DMS114 treated with DMSO at 0.1 percent for 48 hours (cell line): ENCODE data around the gene PTS.
"Not testable (repeated sequence)": the region's sequence is repeated elsewhere in the genome, so short reads cannot be mapped to it uniquely, and the experiment has no call there.

ENCODE experiments used
- DNase-seq: peaks from one replicate; lab custom pipeline; 2025; ENCODE audit not compliant: unreplicated experiment; lab: John Stamatoyannopoulos, UW

Gene PTS

GRCh38 chr11:112226062-112226830 lies at the start of gene PTS:
TSS of gene PTS (plus strand) at chr11:112226428. CDS start at chr11:112226444, 16 bp downstream.
- DNase-seq, result peak; percentile 42

DNA sequence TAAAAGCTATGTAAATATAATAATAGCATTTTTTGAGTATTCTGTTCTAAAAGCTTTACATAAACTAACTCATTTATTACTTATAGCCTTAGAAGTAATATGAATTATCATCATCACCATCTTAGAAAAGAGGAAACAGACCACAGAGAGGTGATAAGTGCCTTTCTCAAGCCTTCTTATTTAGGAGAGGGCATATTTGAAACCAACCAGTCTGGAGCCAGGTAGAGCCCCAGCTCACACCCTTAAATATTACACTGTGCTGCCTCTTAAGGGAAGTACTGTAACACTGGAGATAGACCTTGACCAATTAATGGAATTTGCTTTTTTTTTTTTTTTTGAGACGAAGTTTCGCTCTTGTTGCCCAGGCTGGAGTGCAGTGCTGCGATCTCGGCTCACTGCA lies 48.6 kb upstream of the PTS start:
- DNase-seq, result no peak

DNA sequence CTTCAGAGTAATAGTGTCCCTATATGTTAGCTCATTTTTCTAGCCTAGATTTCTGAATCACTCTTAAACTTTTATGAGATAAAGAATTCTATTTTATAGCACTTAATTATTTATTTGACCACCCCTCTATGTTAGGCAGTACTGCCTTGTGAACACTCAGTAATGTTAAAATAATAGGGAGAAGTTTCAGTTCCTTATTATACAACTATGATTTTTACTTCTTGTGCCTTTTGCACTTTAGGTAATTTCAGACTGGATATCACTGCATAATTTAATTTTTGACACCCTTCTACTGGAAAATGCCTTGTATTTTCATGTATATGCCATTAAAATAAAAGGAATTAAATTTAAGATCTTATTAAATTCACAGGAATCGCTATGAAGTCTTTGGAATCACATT lies 47.8 kb upstream of the PTS start:
- DNase-seq, result no peak

DNA sequence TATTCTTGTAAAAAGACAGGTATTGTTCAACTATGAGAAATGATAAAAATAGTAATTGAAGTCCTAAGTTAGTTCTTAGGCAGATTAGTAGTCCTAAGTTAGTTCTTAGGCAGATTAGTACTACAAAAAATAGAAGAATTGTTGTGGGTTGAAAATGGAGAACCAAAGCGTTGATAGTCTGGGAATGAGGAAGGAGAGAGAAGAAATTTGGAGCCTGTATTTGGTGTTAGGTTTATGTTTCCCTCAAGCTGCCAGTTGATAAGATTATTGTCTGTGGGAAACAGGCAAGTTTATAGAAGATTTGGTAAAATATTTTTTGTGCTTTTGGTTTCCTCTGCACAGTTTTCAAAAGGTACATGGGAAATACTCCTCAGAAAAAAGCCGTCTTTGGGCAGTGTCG lies 47.3 kb upstream of the PTS start:
- no peak for DNase-seq

- no peak for DNase-seq
Measured at GRCh38 chr11:112179601-112180000, 46.6 kb upstream of the PTS start.

DNA sequence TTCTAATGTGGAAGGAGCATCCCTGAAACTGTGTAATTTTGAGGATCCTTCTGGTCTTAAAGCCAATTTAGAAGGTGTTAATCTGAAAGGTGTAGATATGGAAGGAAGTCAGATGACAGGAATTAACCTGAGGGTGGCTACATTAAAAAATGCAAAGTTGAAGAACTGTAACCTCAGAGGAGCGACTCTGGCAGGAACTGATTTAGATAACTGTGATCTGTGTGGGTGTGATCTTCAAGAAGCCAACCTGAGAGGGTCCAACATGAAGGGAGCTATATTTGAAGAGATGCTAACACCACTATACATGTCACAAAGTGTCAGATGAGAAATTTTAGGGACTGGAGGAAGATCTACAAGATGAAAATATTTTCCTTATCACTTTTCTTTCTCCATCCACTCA lies 43.4 kb upstream of the PTS start:
- DNase-seq, result no peak

GRCh38 chr11:112185883-112186282 lies 40.3 kb upstream of the PTS start:
- no peak for DNase-seq

DNA sequence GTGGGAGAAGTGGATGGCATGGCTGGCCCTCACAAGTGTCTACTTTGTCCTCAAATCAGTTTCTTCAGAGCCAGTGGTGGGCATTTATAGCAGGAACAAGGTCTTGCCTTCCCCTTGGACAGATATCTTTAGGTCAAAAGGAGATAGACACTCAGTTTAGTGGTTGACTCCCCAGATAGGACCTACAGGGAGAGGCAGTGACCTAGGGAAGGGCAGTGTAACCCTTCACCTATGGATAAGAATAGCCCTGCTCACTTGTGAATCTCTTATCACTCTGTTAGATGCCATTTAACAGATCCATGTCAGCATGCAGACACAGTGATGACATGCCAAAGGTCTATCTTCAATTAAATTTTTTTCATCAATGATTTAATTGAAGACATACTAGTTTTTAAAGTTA lies 39.9 kb upstream of the PTS start:
- no peak for DNase-seq

DNA sequence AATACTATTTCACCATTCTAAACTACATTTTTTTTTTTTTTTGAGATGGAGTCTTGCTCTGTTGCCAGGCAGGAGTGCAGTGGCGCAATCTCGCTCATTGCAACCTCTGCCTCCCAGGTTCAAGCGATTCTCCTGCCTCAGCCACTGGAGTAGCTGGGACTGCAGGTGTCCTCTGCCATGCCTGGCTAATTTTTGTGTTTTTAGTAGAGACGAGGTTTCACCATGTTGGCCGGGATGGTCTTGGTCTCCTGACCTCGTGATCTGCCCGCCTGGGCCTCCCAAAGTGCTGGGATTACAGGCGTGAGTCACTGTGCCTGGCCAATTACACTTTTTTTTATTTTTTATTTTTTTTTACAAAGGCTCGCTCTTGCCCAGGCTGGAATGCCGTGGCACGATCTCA lies 31.1 kb upstream of the PTS start:
- DNase-seq, result not testable (repeated sequence)

- no peak for DNase-seq
Measured at GRCh38 chr11:112195951-112196351, 30.3 kb upstream of the PTS start.

DNA sequence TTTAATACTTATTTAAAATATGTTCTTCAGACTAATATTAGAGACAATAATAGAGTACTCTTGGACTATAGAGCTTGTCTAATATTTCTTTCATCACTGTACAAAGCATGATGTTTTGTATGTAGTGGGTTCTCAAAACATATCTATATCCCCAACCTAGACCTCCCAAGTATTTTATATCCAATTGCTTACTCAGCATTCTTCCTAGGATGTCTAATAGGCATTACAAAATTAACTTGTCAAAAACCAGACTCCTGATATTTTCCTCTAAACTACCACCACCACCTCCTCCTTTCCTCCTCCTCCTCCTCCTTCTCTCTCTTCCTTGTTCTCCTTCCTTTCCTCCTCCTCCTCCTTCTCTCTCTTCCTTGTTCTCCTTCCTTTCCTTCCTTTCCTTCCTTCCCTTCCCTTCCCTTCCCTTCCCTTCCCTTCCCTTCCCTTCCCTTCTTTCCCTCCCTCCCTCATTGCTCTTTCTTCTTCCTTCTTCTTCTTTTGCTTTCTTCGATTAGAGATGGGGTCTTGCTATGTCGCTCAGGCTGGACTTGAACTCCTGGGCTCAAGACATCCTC lies 29.6 kb upstream of the PTS start:
- no peak for DNase-seq

GRCh38 chr11:112199101-112199500 lies 27.1 kb upstream of the PTS start:
- not testable (repeated sequence) for DNase-seq

GRCh38 chr11:112200252-112200651 lies 26.0 kb upstream of the PTS start:
- no peak for DNase-seq

DNA sequence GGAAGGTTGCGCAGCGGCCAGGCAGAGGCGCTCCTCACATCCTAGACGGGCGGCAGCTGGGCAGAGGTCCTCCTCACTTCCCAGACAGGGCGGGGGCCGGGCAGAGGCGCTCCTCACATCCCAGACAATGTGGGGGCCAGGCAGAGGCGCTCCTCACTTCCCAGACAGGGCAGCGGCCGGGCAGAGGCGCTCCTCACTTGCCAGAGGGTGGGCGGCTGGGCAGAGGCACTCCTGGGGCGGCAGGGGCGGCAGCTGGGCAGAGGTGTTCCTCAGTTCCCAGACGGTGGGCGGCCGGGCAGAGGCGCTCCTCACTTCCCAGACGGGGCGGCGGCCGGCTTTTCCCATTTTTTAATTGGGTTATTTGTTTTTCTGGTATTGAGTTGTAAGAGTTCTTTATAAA lies 20.2 kb upstream of the PTS start:
- no peak for DNase-seq

DNA sequence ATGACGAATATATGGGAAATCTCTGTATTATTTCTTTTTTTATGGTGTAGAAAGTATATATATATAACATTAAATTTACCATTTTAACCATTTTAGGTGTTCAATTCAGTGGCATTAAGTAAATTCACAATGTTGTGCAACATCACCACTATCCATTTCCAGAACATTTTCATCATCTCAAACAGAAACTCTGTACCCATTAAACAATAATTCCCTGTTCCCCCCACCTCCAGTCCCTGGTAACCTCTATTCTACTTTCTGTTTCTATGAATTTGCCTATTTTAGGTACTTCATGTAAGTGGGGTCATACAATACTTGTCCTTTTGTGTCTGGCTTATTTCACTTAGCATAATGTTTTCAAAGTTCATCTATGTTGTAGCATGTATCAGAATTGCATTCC lies 15.3 kb upstream of the PTS start:
- DNase-seq, result no peak

GRCh38 chr11:112211536-112211935 lies 14.7 kb upstream of the PTS start:
- DNase-seq, result no peak

- no peak for DNase-seq
Measured at GRCh38 chr11:112212290-112212689, 13.9 kb upstream of the PTS start.

DNA sequence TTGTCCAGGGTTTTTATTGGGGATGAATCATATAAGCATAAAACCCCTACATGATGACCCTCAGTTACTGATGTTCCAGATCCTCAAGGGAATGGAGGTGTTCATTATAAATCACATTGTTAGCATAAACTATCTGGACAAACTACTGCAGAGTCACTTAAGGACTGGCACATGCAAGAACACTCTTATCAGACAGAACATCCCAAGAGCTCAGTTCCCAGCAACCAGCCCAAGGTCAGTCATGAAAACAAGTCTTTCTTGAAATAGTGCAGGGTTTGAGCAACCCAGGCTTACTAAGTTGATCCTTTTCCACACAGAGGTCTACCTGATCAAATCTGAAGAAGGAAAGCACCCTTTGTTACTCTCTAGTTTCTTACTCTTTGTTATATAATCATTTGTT lies 13.5 kb upstream of the PTS start:
- DNase-seq, result no peak

DNA sequence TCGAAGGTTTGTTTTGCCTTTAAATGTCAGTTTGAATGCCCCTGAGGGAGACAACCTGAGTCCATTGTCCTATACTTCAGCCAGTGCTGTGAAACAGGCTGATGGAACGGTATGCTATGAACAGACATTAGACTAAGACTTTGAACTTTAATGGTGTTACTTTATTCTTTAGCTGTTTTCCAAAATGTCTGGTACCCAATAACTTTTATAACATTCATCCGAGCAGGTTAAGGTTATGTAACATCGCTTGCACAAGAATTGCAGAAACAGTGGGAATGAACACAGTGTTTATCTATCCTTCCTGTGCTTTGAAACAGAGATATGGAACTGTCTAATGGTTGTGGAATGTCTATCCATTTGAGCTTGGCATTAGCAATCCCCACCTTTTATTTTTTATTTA lies 12.5 kb upstream of the PTS start:
- no peak for DNase-seq

- DNase-seq, result no peak
Measured at GRCh38 chr11:112215621-112216020, 10.6 kb upstream of the PTS start.

DNA sequence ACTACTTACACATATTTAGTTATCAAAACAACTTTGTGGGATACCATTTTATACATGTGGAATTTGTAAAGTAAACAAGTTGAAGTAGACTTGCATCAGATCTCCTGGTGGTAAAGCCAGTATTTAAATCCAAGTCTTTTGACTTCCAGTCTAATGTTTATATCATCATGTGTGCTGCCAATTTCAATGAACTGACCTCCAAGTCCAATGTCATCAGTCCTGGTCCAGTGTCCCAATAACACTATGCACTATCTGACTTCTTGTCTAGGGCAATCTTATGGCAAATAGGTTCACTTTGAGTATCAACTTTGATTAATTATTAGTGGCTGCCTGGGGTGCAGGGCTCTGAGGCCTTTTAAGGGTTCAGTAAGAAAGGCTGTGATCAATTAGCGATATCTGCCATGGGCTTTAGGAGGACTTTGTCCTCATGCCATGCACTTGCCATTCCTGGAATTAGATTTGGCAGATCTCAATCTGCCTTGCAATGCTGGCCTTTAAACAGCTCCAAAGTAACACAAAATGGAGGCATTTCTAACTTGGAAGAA lies 9.6 kb upstream of the PTS start:
- DNase-seq, result no peak

DNA sequence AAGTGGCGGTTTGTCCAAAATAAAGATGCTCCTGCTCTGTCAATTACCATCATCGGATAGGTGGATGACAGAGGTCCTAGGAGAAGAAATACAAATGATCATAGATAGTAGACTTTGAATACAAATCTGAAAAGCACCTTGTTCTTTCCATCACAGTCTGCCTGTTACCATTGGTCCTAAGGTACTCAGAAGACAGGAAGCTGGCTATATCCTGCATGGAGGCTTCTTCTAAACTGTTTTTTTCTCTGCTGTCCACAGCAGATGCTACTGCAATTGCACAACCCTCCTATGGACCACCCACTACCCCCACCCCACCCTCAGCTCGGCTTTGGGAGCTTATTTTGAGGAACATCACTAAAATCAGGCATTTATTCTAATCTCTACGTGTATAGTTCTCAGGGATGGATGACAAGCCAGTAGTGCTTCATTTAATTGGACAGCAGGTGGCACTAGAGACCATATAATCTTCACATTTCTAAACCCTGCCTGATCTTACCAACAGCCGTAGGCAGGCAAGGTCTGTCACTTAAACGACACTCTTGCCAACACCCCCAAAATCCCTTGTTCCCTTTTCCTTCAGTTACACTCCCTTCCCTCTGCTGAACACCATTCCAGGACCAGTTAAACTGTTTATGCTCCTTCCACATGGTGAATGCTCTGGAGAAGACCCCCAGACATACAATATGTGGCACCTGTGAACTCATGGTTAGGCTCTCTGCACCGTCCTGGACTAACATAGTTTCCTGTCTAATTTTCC lies 6.6 kb upstream of the PTS start:
- DNase-seq, result peak; percentile 52
